ENCODE data around the gene TRIP11. TPM values are rescaled to one million over a fixed set of nuclear protein-coding genes. Genes with fewer than 3 reads are reported as not detected.

The TRIP11 gene
- total RNA-seq, 1 experiment from 2014 or later = 65.8 TPM

DNA sequence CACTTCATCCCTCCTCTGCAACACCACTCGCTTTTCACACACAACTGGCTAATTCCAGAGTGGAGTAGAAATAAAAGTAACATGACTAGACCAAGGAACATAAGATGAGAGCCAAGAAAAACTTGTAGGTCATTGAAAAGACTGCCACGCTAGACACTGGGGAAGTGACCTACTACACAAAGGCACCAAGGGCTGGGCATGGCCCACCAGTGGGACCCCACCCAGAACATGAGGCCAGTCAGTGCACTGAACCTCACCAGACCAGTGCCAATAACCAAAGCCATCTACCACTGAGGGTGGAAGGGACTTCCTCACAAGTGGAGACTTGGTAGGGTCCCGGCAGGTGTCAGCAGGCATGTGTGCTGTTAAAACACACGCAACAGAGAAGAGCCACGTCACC lies 112.1 kb downstream of the TRIP11 start:
- Mint-ChIP-seq H3K27me3 (ENCODE audit: insufficient read depth, unreplicated experiment) (no peaks in the 10 kb centered on the region), H3K4me3 (ENCODE audit: unreplicated experiment) (no peak overlapping the region), H3K27ac (ENCODE audit: low read depth, unreplicated experiment) (peak overlapping the region; percentile 16), H3K36me3 (ENCODE audit: insufficient read depth, unreplicated experiment) (no peaks in the 10 kb centered on the region), H3K9me3 (ENCODE audit: unreplicated experiment) (no peaks in the 10 kb centered on the region), H3K4me1 (ENCODE audit: insufficient read depth, unreplicated experiment) (peaks cover 17% of the 10 kb centered on the region)
- intact Hi-C loops (cut with micrococcal nuclease) = no loop called here
- TF ChIP-seq, protein P1, sequence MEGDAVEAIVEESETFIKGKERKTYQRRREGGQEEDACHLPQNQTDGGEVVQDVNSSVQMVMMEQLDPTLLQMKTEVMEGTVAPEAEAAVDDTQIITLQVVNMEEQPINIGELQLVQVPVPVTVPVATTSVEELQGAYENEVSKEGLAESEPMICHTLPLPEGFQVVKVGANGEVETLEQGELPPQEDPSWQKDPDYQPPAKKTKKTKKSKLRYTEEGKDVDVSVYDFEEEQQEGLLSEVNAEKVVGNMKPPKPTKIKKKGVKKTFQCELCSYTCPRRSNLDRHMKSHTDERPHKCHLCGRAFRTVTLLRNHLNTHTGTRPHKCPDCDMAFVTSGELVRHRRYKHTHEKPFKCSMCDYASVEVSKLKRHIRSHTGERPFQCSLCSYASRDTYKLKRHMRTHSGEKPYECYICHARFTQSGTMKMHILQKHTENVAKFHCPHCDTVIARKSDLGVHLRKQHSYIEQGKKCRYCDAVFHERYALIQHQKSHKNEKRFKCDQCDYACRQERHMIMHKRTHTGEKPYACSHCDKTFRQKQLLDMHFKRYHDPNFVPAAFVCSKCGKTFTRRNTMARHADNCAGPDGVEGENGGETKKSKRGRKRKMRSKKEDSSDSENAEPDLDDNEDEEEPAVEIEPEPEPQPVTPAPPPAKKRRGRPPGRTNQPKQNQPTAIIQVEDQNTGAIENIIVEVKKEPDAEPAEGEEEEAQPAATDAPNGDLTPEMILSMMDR (IDR thresholded peaks at IDR 0.05; ENCODE audit: unreplicated experiment) = no peak
- POLR2A ChIA-PET = interaction anchor here (0.7 kb wide), 1 partner anchor 45 kb away, joined by 3 read pairs; no protein-coding TSS in a partner anchor
- no peak for DNase-seq (ENCODE audit: unreplicated experiment)
- BruUV-seq (replicated peaks) = no TSS peak
- CTCF ChIA-PET = interaction anchor here (0.9 kb wide), 1 partner anchor 278 kb away, joined by 5 read pairs; no protein-coding TSS in a partner anchor

DNA sequence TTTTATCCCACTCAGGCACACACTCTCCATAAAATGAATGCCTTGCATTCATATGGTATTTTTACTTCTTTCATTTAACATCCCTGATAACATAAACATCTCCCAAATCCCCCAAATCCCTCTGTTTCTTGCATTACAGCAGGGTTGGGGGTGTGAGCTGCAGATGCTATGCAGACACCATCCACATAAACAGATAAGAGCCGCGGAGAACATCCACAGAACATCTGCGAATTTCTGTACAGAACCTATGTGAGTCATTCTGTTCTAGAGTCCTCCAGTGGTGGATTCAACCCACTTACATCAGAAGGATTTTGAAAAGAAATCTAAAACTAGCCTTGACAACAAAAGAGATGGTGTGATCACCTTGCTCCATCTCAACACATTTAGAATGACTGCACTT lies 112.7 kb downstream of the TRIP11 start:
- Mint-ChIP-seq H3K9me3 (ENCODE audit: unreplicated experiment) (no peaks in the 10 kb centered on the region), H3K4me3 (ENCODE audit: unreplicated experiment) (no peak overlapping the region), H3K36me3 (ENCODE audit: insufficient read depth, unreplicated experiment) (no peaks in the 10 kb centered on the region), H3K27ac (ENCODE audit: low read depth, unreplicated experiment) (no peak overlapping the region), H3K4me1 (ENCODE audit: insufficient read depth, unreplicated experiment) (peaks cover 17% of the 10 kb centered on the region), H3K27me3 (ENCODE audit: insufficient read depth, unreplicated experiment) (no peaks in the 10 kb centered on the region)
- POLR2A ChIA-PET = interaction anchor here (0.6 to 0.7 kb wide), 2 partner anchors 44 to 169 kb away, joined by 3 to 4 read pairs; no protein-coding TSS in a partner anchor
- TF ChIP-seq, protein P1 (IDR thresholded peaks at IDR 0.05; ENCODE audit: unreplicated experiment) = no peak
- no TSS peak for BruUV-seq (replicated peaks)
- CTCF ChIA-PET = interaction anchor here (0.9 kb wide), 2 partner anchors 16 to 277 kb away, joined by 3 to 5 read pairs; no protein-coding TSS in a partner anchor
- DNase-seq (ENCODE audit: unreplicated experiment) = no peak
- intact Hi-C loops (cut with micrococcal nuclease) = no loop called here

DNA sequence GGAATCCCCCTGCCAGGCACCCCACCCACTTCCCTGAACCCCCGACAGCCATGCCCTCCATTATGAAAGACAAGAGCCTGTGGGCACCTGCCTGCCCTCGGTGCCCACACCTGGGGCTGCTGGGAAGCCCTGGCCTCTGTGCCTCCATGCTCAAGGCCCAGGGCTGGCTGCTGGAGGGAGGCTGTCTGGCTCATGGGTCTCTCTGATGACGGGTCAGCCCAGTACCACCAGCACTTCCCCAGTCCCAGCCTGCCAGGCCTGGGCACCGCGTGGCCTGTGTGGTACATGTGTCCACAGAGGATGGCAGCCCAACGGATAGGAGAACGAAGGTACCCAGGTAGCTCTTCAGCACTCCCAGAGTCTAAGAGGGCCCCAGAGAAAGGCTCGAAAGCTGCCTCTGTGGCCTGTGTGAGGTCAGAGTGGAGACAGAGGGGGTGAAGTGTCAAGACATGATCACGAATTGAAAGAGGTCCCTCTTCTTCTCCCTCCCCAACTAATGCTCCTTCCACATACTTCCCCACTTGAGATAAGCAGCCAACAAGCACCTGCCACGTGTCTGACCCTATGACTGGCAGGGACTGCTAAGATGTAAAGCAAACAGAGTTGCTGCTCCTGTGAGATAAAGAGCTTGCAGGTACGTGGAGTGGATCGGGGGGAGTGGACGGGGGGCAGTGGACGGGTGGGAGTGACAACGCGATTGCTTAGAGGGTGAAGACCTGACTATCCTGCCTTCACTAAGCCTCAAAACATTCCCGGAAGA lies 113.5 kb downstream of the TRIP11 start:
- Mint-ChIP-seq H3K27ac (ENCODE audit: low read depth, unreplicated experiment) (no peak overlapping the region), H3K36me3 (ENCODE audit: insufficient read depth, unreplicated experiment) (no peaks in the 10 kb centered on the region), H3K4me3 (ENCODE audit: unreplicated experiment) (no peak overlapping the region), H3K27me3 (ENCODE audit: insufficient read depth, unreplicated experiment) (no peaks in the 10 kb centered on the region), H3K4me1 (ENCODE audit: insufficient read depth, unreplicated experiment) (peaks cover 17% of the 10 kb centered on the region), H3K9me3 (ENCODE audit: unreplicated experiment) (no peaks in the 10 kb centered on the region)
- intact Hi-C loops (cut with micrococcal nuclease) = no loop called here
- ChIA-PET POLR2A (interaction anchor here (0.6 kb wide), 1 partner anchor 169 kb away, joined by 4 read pairs; no protein-coding TSS in a partner anchor), CTCF (interaction anchor here (0.9 to 1.7 kb wide), 2 partner anchors 15 to 276 kb away, joined by 3 to 4 read pairs; no protein-coding TSS in a partner anchor)
- no TSS peak for BruUV-seq (replicated peaks)
- TF ChIP-seq, protein P1 (IDR thresholded peaks at IDR 0.05; ENCODE audit: unreplicated experiment) = no peak
- DNase-seq (ENCODE audit: unreplicated experiment) = no peak

DNA sequence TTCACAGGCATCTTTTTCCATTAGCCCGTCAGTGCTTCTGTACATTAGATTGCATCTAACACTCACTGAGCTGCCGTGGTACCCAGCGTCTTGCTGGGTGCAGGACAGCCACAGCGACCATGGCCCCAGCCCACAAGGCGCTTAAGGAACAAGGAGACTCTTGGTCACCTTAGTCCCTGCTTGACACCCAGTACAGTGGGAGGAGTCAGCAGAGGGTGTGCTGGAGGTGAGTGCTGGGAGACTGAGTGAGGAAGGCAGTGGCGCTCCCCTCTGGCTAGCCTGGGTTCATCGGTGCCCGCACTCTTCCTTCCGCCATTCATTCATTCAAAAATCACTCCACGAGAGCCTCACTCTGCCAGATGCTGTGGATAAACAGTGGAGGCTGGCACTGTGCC lies 114.1 kb downstream of the TRIP11 start:
- no TSS peak for BruUV-seq (replicated peaks)
- Mint-ChIP-seq H3K9me3 (ENCODE audit: unreplicated experiment) (no peaks in the 10 kb centered on the region), H3K36me3 (ENCODE audit: insufficient read depth, unreplicated experiment) (no peaks in the 10 kb centered on the region), H3K4me3 (ENCODE audit: unreplicated experiment) (no peak overlapping the region), H3K27ac (ENCODE audit: low read depth, unreplicated experiment) (no peak overlapping the region), H3K27me3 (ENCODE audit: insufficient read depth, unreplicated experiment) (no peaks in the 10 kb centered on the region), H3K4me1 (ENCODE audit: insufficient read depth, unreplicated experiment) (peaks cover 17% of the 10 kb centered on the region)
- ChIA-PET CTCF (interaction anchor here (1.7 kb wide), 2 partner anchors 15 to 276 kb away, joined by 4 to 9 read pairs; no protein-coding TSS in a partner anchor), POLR2A (no interaction called here)
- intact Hi-C loops (cut with micrococcal nuclease) = no loop called here
- DNase-seq (ENCODE audit: unreplicated experiment) = no peak
- TF ChIP-seq, protein P1 (IDR thresholded peaks at IDR 0.05; ENCODE audit: unreplicated experiment) = no peak

All from MCF 10A (cell line).